GM10847 (cell line): ENCODE results near the gene KIDINS220.

Source experiments
- POLR2A ChIP-seq: IDR thresholded peaks from 2 replicates; pipeline ENCODE4 v1.6.1; 2011; ENCODE audit not compliant: insufficient read length; ENCODE audit errors: extremely low read depth

The KIDINS220 gene

DNA sequence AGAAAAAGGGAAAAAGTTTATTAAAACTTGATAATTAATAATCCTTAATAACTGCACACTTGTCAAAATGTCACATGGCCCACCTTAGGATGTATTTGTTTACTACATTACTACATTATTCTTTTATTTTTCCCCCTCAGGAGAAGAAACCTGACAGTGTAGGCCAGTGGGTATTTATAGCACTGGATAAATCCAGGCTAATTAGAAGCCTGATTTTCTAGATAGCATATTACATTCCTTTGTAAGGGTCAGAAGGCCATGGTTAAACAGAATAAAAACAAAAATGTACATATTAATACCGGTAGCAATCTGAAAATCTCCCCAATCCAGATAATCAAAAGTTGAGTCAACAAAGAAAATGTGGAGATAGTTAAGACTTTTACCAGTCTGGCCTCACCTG lies 21.5 kb upstream of the KIDINS220 start:
- TF ChIP-seq POLR2A: no peak

- no peak for TF ChIP-seq POLR2A
These were observed 20.9 kb upstream of the KIDINS220 start for GRCh38 chr2:8858264-8858663.

DNA sequence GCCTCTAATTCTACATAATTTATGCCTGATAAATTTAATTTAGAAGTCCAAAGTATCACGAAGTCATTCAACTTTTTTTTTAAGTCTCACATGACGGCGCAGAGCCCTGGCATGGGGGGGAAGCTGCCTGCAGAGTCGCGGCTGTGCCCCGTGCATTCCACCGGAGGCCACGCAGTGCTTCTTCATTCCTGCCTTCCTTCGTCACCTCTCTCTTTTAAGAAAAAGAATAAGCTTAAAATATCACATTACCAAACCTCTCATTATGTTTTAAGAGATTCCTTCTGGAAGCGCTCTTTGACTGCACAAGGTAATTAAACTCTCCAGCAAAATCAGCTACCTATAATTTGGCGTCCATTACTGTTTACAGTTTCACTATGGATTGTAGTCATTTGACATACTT lies 20.3 kb upstream of the KIDINS220 start:
- TF ChIP-seq POLR2A: no peak

DNA sequence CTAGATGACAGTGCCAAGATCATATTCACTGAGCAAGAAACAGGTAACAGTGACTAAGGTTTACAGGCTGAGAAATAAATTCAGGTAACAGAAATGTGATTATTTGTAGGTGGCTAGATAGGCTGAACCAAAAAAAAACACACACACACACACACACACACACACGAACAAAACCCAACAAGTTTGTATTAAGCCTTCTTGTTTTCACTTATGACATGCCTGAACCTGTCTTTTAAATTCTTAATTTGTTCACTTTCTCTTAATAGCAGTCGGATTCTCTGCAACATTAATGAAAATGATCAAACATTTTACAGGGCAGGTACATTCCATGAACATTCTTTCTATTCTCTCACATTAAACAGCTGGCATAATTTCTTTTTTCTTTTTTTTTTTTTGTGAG lies 18.8 kb upstream of the KIDINS220 start:
- TF ChIP-seq POLR2A: no peak

DNA sequence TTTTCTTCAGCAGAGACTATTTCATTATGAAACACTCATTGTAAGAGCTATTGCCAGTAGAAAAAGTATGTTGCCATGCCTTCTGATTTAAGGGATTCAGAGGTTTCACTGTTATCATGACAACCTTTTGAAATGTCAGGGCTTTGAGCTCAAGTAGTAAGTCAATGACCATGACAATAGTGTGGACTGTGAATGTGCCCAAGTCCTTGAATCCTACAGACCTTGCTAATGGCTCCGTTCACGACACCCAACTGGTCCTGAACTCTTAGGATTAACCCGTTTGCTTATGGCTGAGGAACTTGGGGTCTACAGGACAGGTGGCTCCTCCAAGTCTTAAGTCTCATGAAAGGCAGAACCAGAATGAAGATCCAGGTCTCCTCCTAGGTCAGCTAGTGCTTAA lies 17.6 kb upstream of the KIDINS220 start:
- no peak for TF ChIP-seq POLR2A

GRCh38 chr2:8853426-8853825 lies 16.0 kb upstream of the KIDINS220 start:
- no peak for TF ChIP-seq POLR2A

GRCh38 chr2:8851811-8852560 lies 14.6 kb upstream of the KIDINS220 start:
- no peak for TF ChIP-seq POLR2A

DNA sequence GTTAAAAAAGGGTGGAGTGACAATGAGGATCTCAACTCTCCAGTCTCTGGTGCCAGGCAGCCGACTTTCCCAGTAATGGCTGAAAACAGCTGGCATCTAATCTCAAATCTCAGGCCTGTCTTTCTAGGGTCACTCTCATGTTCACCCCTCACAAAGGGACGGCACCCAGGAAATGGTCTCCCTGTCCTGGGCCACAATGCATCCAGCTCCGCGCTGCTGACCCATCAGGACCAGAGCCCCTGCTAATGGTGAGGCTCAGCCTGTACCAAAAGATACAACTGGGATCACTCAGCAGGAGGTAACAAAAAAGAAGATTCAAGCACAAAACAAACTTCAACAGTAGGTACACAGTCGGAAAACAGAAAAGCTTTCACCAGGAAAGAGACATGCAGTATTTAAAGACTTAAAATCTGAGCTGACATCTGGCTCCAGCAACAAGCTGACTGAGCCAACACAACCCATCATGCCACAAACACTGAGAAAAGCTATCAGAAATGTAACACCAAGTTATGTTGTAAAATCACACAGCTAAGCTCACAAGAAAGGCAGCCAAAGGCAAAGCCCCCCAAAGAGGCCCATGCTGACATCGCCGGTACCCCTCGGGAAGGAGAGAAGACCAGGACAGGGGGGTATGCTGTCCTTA lies 13.6 kb upstream of the KIDINS220 start:
- no peak for TF ChIP-seq POLR2A

- TF ChIP-seq POLR2A: no peak
These were observed 11.9 kb upstream of the KIDINS220 start for GRCh38 chr2:8849327-8849726.

DNA sequence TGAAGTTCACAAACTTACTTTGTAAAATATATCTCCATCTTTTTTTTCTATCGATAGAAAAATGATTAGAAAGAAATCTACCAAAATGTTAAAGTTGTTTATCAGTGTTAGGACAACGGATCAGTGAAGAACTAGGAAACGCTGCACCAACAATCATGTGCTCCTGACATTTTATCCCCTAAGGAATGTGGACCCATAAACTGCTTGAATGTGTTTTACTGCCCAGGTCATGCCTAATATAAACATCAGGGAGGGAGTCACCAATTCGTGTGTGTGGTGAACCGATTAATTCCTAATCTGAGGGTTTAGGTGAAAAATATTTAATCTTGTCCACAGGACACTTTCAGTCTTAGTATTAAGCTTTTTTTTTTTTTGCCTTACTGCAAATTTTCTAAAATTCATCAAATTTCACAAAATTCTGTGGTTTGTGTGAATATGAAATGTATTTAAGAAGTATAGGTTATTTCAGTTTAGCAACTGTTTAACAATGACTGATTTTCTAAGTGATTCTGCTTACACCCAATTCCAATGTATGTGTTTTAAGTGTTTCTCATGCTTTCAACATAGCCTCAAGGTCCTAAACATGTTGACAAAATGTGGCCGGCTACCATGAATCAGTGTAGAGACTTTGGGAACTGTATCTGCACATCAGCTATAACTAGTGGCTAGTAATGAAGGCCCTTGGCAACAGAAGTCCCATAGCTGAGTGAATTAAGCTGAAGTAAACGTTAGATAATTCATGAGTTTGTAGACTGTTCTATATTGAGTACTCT lies 11.1 kb upstream of the KIDINS220 start:
- TF ChIP-seq POLR2A: no peak

DNA sequence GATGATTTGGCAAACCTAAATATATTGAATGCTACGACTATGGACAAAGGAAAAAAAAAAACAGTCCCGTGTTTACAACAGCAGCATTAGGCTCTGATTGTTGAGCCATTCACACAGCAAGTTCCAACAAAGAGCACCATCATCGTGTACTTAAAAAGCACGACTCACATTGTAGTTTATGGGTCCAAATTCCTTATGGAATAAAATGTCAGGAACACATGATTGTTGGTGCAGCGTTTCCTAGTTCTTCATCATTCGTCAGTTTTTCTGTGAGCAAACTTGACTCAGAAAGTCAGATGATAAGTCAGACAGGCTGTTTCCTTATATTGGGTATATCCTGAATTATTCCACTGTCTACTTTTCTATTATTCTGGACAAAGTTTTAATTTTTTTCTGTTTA lies 10.0 kb upstream of the KIDINS220 start:
- no peak for TF ChIP-seq POLR2A

- TF ChIP-seq POLR2A: no peak
These were observed 4.5 kb upstream of the KIDINS220 start for GRCh38 chr2:8841932-8842331.

DNA sequence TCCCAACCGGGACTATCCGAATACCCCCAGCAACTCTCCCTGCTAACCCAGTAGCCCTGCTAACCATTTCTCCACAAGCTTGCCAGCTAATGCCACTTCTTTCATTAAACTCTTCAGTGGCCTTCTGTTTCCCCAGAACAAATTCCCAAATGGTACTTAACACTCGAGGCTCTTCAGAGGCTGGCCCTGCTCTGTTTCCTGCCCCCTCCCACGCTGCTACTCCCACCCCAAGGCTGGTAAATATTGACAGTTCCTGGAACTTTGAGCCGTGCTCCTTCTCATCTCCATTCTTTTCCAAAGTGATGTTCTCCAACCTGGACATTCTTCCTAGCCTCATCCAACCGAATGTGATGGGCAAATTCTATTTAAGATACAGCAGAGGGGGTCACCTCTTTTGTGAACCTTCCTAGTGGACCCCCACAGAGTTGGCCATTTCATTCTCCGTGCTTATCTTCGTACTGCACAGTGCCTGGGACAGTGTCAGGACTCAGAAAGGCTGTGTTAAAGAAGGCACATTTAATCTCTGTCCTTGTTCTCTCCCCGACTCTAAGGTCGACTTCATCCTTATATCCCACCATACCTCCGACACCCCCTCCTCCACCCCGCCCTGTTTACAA lies 3.2 kb upstream of the KIDINS220 start:
- no peak for TF ChIP-seq POLR2A

DNA sequence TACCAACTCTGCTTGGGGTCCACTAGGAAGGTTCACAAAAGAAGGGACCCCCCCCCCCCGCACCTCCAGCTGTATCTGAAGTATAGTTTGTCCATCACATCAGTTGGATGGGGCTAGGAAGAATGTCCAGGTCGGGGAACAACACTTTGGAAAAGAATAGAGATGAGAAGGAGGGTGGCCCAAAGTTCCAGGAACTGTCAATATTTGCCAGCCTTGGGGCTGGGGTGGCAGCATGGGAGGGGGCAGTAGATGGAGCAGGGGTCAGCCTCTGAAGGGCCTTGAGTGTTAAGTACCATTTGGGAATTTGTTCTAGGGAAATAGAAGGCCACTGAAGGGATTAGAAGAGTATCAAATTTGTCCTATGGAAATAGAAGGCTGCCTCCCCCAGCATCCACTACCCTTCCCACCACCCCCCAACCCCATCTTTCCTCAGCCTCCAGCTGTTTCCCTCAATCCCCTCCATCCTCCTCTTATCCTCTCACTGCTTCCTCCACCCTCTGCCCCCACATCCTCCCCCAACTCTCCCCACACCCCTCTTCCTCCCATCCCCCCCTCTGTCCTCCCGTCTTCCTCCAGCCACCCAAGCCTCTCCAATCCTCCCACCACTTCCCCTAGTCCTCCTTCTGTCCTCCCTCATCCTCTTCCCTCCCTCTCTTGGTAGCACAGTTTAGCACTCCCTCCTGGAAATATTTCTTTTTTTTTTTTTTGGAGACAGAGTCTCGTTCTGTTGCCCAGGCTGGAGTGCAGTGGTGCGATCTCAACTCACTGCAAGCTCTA lies 2.0 kb upstream of the KIDINS220 start:
- TF ChIP-seq POLR2A: no peak

DNA sequence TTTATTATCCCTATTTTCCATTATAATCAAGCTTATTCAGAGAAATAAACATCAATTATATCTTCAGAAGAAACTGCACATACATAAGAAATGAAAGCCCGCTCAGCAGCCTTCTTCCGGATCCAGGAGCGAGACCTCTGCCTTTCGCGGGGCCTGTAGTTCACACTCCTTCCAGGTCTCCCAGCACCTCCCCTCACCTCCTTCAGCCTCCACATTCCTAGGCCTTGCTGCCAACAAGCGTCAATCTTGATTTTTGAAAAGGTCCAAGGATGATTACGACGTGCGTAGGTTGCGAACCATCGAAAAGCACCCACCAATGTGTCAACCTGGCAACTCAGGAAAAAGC lies 355 bp upstream of the KIDINS220 start:
- TF ChIP-seq POLR2A: no peak
